ENCODE results near the gene RHPN2.

GRCh38 chr19:33050110-33050509 lies 14.6 kb downstream of the RHPN2 start:
- TF ChIP-seq CTCF (IDR thresholded peaks at IDR 0.05; ENCODE audit: insufficient read depth, low read length, poor library complexity, severe bottlenecking) (no peak), EZH2phosphoT487 (conservative IDR thresholded peaks at IDR 0.05; ENCODE audit: low read length) (no peak)
